Liver (tissue), 9 donors: ENCODE data around the gene SLC9A3. TPM values are rescaled to one million over a fixed set of nuclear protein-coding genes. Genes with fewer than 3 reads are reported as not detected.

Source experiments
- DNase-seq: peaks from one replicate; pipeline ENCODE4 v3.0.0-alpha.2; 2017; ENCODE audit warnings: low spot score
- H3K27ac ChIP-seq, 2 donors: one replicate each; pipeline ENCODE4 v1.7.0; 2013; ENCODE audit warnings: inconsistent platforms in 2 of 2, low read length in 2 of 2, control low read depth in 1 of 2, low read depth in 1 of 2, mild to moderate bottlenecking in 1 of 2
- H3K27me3 ChIP-seq, 4 donors: one replicate each; pipeline versions ENCODE4 v1.6.1 to v1.7.0; 2013; ENCODE audit warnings: low read length in 3 of 4, inconsistent platforms in 1 of 4, mild to moderate bottlenecking in 1 of 4, moderate library complexity in 1 of 4; ENCODE audit not compliant: control insufficient read depth in 4 of 4, insufficient read depth in 4 of 4
- H3K36me3 ChIP-seq, 4 donors: one replicate each; pipeline versions ENCODE4 v1.6.1 to v1.7.0; 2013; ENCODE audit warnings: low read length in 3 of 4, mild to moderate bottlenecking in 3 of 4, low read depth in 1 of 4, moderate library complexity in 1 of 4; ENCODE audit not compliant: control insufficient read depth in 4 of 4, insufficient read depth in 3 of 4
- H3K4me1 ChIP-seq, 4 donors: one replicate each; pipeline versions ENCODE4 v1.6.1 to v1.7.0; 2013; ENCODE audit warnings: low read length in 3 of 4, mild to moderate bottlenecking in 3 of 4, moderate library complexity in 1 of 4; ENCODE audit not compliant: control insufficient read depth in 4 of 4, insufficient read depth in 4 of 4
- H3K4me3 ChIP-seq, 3 donors: one replicate each; pipeline versions ENCODE4 v1.6.1 to v1.7.0; 2013; ENCODE audit warnings: low read length in 3 of 3, control low read depth in 1 of 3, low read depth in 1 of 3, mild to moderate bottlenecking in 1 of 3
- H3K9ac ChIP-seq, 2 donors: one replicate each; pipeline ENCODE4 v1.7.0; 2013; ENCODE audit warnings: low read length in 2 of 2, mild to moderate bottlenecking in 2 of 2, moderate library complexity in 2 of 2, control low read depth in 1 of 2, low read depth in 1 of 2
- H3K9me3 ChIP-seq, 4 donors: one replicate each; pipeline versions ENCODE4 v1.6.1 to v1.7.0; 2013; ENCODE audit warnings: low read length in 3 of 4; ENCODE audit not compliant: control insufficient read depth in 4 of 4
- ATF3 ChIP-seq: IDR thresholded peaks from 2 replicates; pipeline ENCODE4 v1.6.1; 2016; ENCODE audit warnings: antibody characterized with exemption
- EGR1 ChIP-seq, 2 donors: IDR thresholded peaks; 2 replicates each; pipeline ENCODE4 v1.6.1; 2016 to 2018; ENCODE audit warnings: antibody characterized with exemption in 2 of 2, low read depth in 2 of 2
- FOXA1 ChIP-seq: IDR thresholded peaks from 2 replicates; pipeline ENCODE4 v1.6.1; 2016; ENCODE audit warnings: antibody characterized with exemption
- FOXA2 ChIP-seq: IDR thresholded peaks from 2 replicates; pipeline ENCODE4 v1.6.1; 2016; ENCODE audit warnings: antibody characterized with exemption
- GABPA ChIP-seq, 2 donors: IDR thresholded peaks in 1 of 2; conservative IDR thresholded peaks in 1 of 2; 2 replicates each; pipeline ENCODE4 v1.6.1; 2016; ENCODE audit warnings: antibody characterized with exemption in 2 of 2, mild to moderate bottlenecking in 1 of 2, moderate library complexity in 1 of 2
- HNF4A ChIP-seq, 2 donors: conservative IDR thresholded peaks; 2 replicates each; pipeline ENCODE4 v1.6.1; 2016; ENCODE audit warnings: antibody characterized with exemption in 2 of 2, mild to moderate bottlenecking in 2 of 2
- HNF4G ChIP-seq: IDR thresholded peaks from 2 replicates; pipeline ENCODE4 v1.6.1; 2016; ENCODE audit warnings: antibody characterized with exemption
- MAX ChIP-seq: IDR thresholded peaks from 2 replicates; pipeline ENCODE4 v1.6.1; 2016; ENCODE audit warnings: antibody characterized with exemption
- NR2F2 ChIP-seq: IDR thresholded peaks from 2 replicates; pipeline ENCODE4 v1.6.1; 2016; ENCODE audit warnings: antibody characterized with exemption
- RAD21 ChIP-seq, 2 donors: IDR thresholded peaks; 2 replicates each; pipeline ENCODE4 v1.6.1; 2016; ENCODE audit warnings: antibody characterized with exemption in 2 of 2, mild to moderate bottlenecking in 2 of 2
- REST ChIP-seq: IDR thresholded peaks from 2 replicates; pipeline ENCODE4 v1.6.1; 2016; ENCODE audit warnings: antibody characterized with exemption, mild to moderate bottlenecking
- RXRA ChIP-seq, 2 donors: IDR thresholded peaks; 2 replicates each; pipeline ENCODE4 v1.6.1; 2017 to 2018; ENCODE audit warnings: antibody characterized with exemption in 2 of 2, mild to moderate bottlenecking in 1 of 2
- SP1 ChIP-seq: IDR thresholded peaks from 2 replicates; pipeline ENCODE4 v1.6.1; 2018; ENCODE audit warnings: antibody characterized with exemption, mild to moderate bottlenecking
- TAF1 ChIP-seq: conservative IDR thresholded peaks from 2 replicates; pipeline ENCODE4 v1.6.1; 2016; ENCODE audit warnings: antibody characterized with exemption, mild to moderate bottlenecking
- YY1 ChIP-seq: IDR thresholded peaks from 2 replicates; pipeline ENCODE4 v1.6.1; 2016; ENCODE audit warnings: antibody characterized with exemption, mild to moderate bottlenecking
- ZBTB33 ChIP-seq: IDR thresholded peaks from 2 replicates; pipeline ENCODE4 v1.6.1; 2016; ENCODE audit warnings: antibody characterized with exemption
- WGBS: extraction: QIAGEN DNeasy Blood & Tissue Kit; methylation state at CpG from one replicate; pipeline ENCODE4 v1.1.7; 2013; 5-methylcytosine and 5-hydroxymethylcytosine counted together
- polyA plus RNA-seq, 2 donors: library from polyadenylated mRNA; stranded (reverse) in 1 of 2; unstranded in 1 of 2; fragments of 200-250 nt in 1 of 2; fragments of >200 nt in 1 of 2; fragmentation: Nextera tagmentation in 1 of 2; extraction: Ambion mirVana in 1 of 2; gene quantifications; one replicate each; pipeline versions ENCODE4 v1.2.1 to v1.2.3, GENCODE V29; 2013 to 2015
- total RNA-seq, 2 donors: library from RNA; depleted of rRNA; stranded (reverse); fragments of >200 nt; gene quantifications; one replicate each; pipeline ENCODE4 v1.2.3, GENCODE V29; 2014
- donor health status: healthy.
- donor health status: healthy.
- donor health status: healthy.
- donor health status: healthy.
- donor health status: healthy.

Gene SLC9A3
- total and polyA plus RNA-seq, 4 donors, result 0.31 to 1.0 (median 0.67) TPM

- no peak for DNase-seq
- H3K27ac ChIP-seq, result no peak overlapping the region
- no peaks in the 10 kb centered on the region for H3K27me3 ChIP-seq
- no peaks in the 10 kb centered on the region for H3K9me3 ChIP-seq
- WGBS, result 73% methylated on average over 12 of the region's 12 CpGs
- TF ChIP-seq FOXA1, result no peak
- TF ChIP-seq FOXA2, result no peak
- no peak for TF ChIP-seq RAD21 (IDR thresholded peaks at IDR 0.05)
- no peak for TF ChIP-seq MAX
- TF ChIP-seq HNF4G, result no peak
- TF ChIP-seq ZBTB33, result no peak
- no peak for TF ChIP-seq RXRA (IDR thresholded peaks at IDR 0.05)
- no peak for TF ChIP-seq HNF4A (conservative IDR thresholded peaks at IDR 0.05)
- TF ChIP-seq EGR1 (IDR thresholded peaks at IDR 0.05; ENCODE audit: low read depth in 2 of 2), result no peak
- TF ChIP-seq ATF3, result no peak
- TF ChIP-seq SP1, result no peak
- TF ChIP-seq NR2F2, result no peak
- no peak for TF ChIP-seq GABPA (IDR thresholded peaks at IDR 0.05 in 1 of 2, conservative IDR thresholded peaks at IDR 0.05 in 1 of 2)
- no peak for TF ChIP-seq REST
- TF ChIP-seq YY1, result no peak
- TF ChIP-seq TAF1, result no peak
- H3K4me1 ChIP-seq, result no peaks in the 10 kb centered on the region
- no peak overlapping the region for H3K4me3 ChIP-seq
- no peak overlapping the region for H3K9ac ChIP-seq
- H3K36me3 ChIP-seq, result no peaks in the 10 kb centered on the region
These were observed 36.5 kb upstream of the SLC9A3 start for GRCh38 chr5:560792-561166.

- DNase-seq, result no peak
These were observed 34.7 kb upstream of the SLC9A3 start for GRCh38 chr5:558871-559503.

More at GRCh38 chr5:558871-559503, 34.7 kb upstream of the SLC9A3 start:
- no peaks in the 10 kb centered on the region for H3K36me3 ChIP-seq
- no peak overlapping the region for H3K4me3 ChIP-seq
- H3K27me3 ChIP-seq, result no peaks in the 10 kb centered on the region
- H3K27ac ChIP-seq, result no peak overlapping the region
- H3K9ac ChIP-seq, result no peak overlapping the region
- WGBS, result 84% methylated on average over 32 of the region's 32 CpGs
- H3K4me1 ChIP-seq, result no peaks in the 10 kb centered on the region
- no peaks in the 10 kb centered on the region for H3K9me3 ChIP-seq
- no peak for TF ChIP-seq SP1
- no peak for TF ChIP-seq EGR1 (IDR thresholded peaks at IDR 0.05; ENCODE audit: low read depth in 2 of 2)
